Suprapubic skin (tissue), 3 donors: ENCODE data around the gene MRPL54.

Experiments
- CTCF ChIP-seq, 2 donors: fragments of 200-600 bp in 1 of 2; fragments of 450-650 bp in 1 of 2; sonication (generic) in 1 of 2; IDR thresholded peaks; one replicate each; pipeline ENCODE4 v1.5.1; 2016 to 2019; ENCODE audit warnings: antibody characterized with exemption in 2 of 2, mild to moderate bottlenecking in 1 of 2, moderate library complexity in 1 of 2
- EP300 ChIP-seq: sonication (generic); formaldehyde crosslinking; IDR thresholded peaks from one replicate; pipeline ENCODE4 v1.6.1; 2017; ENCODE audit warnings: antibody characterized with exemption
- POLR2A ChIP-seq, 2 donors: fragments of 450-650 bp; IDR thresholded peaks; one replicate each; pipeline ENCODE4 v1.6.1; 2017; ENCODE audit warnings: antibody characterized with exemption in 2 of 2, mild to moderate bottlenecking in 2 of 2, moderate library complexity in 2 of 2

- TF ChIP-seq CTCF (IDR thresholded peaks at IDR 0.05), result no peak
- TF ChIP-seq POLR2A (IDR thresholded peaks at IDR 0.05), result no peak
- no peak for TF ChIP-seq EP300
Observed at GRCh38 chr19:3803114-3803888, 40.8 kb downstream of the MRPL54 start.
